IMR-90 (cell line): ENCODE results near the gene NHSL1.

Experiments used
- CTCF ChIP-seq: conservative IDR thresholded peaks from 2 replicates; pipeline ENCODE4 v1.5.1; 2012; ENCODE audit warnings: mild to moderate bottlenecking, low read depth, low read length, improper control_type of control experiment
- MAFK ChIP-seq: IDR thresholded peaks from 2 replicates; pipeline ENCODE4 v1.6.1; 2012; ENCODE audit warnings: low read depth, low read length, improper control_type of control experiment
- POLR2A ChIP-seq: IDR thresholded peaks from 2 replicates; pipeline ENCODE4 v1.6.1; 2012; ENCODE audit warnings: mild to moderate bottlenecking, low read depth, low read length
- RAD21 ChIP-seq: IDR thresholded peaks from 2 replicates; pipeline ENCODE4 v1.6.1; 2012; ENCODE audit warnings: low read length, improper control_type of control experiment

- TF ChIP-seq POLR2A (no peak), MAFK (no peak), CTCF (no peak), RAD21 (no peak)
Measured at GRCh38 chr6:138544501-138544900, 45.2 kb upstream of the NHSL1 start.
